ENCODE data around the gene SPPL2B.

GRCh38 chr19:2345794-2346663, 17.5 kb downstream of the SPPL2B start:
- no peak for TF ChIP-seq CTCF (IDR thresholded peaks at IDR 0.05; ENCODE audit: insufficient read depth, low read length, poor library complexity, severe bottlenecking)
- no peak for TF ChIP-seq EZH2phosphoT487 (conservative IDR thresholded peaks at IDR 0.05; ENCODE audit: low read length)

All from SU-DHL-6 (cell line).